ENCODE measurements around the gene ZNF546.

Gene ZNF546

GRCh38 chr19:39970675-39971379 lies 26.0 kb upstream of the ZNF546 start, which contains the start of gene PSMC4:
Gene PSMC4, plus strand, starts transcription at chr19:39971165. Its CDS starts 38 bp downstream, at chr19:39971203.
- ATAC-seq = peak; percentile 99
- H3K27ac Mint-ChIP-seq = peak within 1 kb of the TSS; percentile 95
- peaks cover 28% of the 10 kb centered on the region for H3K36me3 Mint-ChIP-seq
- no peaks in the 10 kb centered on the region for H3K9me3 Mint-ChIP-seq
- H3K4me3 Mint-ChIP-seq = peak within 1 kb of the TSS; percentile 88
- no peaks in the 10 kb centered on the region for H3K27me3 Mint-ChIP-seq
- peaks cover 44% of the 10 kb centered on the region for H3K4me1 Mint-ChIP-seq

DNA sequence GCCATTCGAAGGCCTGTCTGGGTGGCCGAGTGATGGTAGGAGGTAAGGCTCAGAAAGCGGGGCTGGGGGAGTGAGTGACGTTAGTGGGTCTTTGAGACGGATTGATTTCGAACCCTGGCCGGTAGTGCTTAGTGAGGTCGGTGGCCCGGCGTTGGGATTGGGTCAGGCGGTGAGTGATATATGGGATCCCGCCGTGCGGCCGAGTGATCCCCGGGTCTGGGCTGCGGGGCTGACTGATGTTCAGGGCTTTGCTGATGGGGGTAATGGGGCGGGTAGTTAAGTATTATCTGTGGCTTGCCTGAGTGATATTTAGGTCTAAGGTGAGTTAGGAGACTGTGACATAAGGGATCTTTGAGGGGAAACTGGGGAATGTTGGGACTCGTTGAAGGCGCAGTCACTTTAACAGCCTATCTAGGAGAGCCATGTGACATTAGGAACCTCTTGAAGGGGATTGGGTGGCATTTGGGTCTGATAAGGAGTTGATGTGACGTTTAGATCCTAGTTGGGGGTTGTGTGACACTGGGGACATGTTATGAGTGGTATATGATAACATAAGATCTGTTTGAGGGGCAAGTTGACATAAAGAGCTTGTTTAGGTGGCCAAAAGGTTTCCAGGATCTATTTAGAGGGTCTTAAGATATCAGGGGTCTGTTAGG lies 25.4 kb upstream of the ZNF546 start:
- Mint-ChIP-seq H3K9me3 (no peaks in the 10 kb centered on the region), H3K4me3 (peak overlapping the region; percentile 88), H3K36me3 (peaks cover 29% of the 10 kb centered on the region), H3K27me3 (no peaks in the 10 kb centered on the region), H3K4me1 (peaks cover 44% of the 10 kb centered on the region), H3K27ac (peak overlapping the region; percentile 95)
- ATAC-seq = no peak

DNA sequence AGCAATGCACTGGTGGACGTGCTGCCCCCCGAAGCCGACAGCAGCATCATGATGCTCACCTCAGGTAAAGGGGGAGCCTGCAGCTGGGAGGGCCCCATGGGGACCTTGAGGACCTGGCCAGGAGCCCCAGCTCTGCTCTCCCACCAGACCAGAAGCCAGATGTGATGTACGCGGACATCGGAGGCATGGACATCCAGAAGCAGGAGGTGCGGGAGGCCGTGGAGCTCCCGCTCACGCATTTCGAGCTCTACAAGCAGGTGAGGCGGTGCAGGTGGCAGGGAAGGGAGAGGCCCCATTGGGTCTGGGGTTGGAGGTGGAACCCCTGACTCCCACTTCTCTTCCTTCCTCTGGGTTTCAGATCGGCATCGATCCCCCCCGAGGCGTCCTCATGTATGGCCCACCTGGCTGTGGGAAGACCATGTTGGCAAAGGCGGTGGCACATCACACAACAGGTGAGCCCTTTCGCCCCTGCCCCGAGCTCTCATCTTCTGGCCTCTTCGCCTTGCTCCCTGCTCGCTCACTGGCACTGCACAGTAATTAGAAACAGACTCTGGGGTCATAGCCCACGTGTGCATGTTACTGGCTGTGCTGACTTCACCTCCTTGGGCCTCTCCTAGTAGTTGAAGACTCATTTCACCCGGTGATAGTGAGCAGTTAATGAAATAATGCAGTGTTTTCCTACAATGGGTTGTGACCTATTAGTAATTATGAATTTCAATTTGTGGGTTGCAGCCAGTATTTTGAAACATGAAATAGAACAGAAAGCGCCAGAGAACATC lies 22.3 kb upstream of the ZNF546 start:
- Mint-ChIP-seq H3K27ac (no peak overlapping the region), H3K9me3 (no peaks in the 10 kb centered on the region), H3K4me1 (peaks cover 36% of the 10 kb centered on the region), H3K27me3 (no peaks in the 10 kb centered on the region), H3K4me3 (no peak overlapping the region), H3K36me3 (peaks cover 57% of the 10 kb centered on the region)
- ATAC-seq = no peak

- peaks cover 90% of the 10 kb centered on the region for H3K36me3 Mint-ChIP-seq
- peaks cover 23% of the 10 kb centered on the region for H3K9me3 Mint-ChIP-seq
- no peak for ATAC-seq
- no peaks in the 10 kb centered on the region for H3K27me3 Mint-ChIP-seq
- peaks cover 7% of the 10 kb centered on the region for H3K4me1 Mint-ChIP-seq
- no peak overlapping the region for H3K27ac Mint-ChIP-seq
- no peak overlapping the region for H3K4me3 Mint-ChIP-seq
Measured at GRCh38 chr19:39982883-39983282, 14.0 kb upstream of the ZNF546 start.

DNA sequence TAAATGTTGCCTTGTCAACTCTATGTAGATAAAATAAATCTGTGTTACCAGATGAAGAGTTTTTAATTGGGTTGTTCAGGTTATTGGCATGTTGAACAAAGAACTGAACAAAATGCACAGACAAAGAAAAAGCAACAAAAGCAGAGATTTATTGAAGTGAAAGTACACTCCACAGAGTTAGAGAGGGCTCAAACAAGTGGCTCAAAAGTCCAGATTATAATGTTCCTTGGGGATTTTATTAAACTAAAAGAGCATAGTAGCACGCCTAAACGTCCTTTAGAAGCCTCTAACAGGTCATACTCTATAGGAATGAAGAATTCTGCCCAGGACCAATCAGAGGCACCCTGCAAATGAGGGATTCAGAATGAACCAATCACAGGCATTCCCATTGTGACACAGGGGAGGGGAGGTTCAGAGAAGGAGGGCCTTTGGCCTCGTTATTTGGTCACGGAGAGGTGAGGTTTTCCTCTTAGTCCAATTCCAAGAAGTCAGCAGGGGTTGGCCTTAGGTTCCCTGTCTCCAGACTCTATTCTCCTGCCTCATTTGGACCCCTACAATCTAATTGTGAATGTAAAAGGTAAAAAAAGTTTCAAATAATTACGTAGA lies 13.1 kb upstream of the ZNF546 start:
- H3K36me3 Mint-ChIP-seq = peaks cover 84% of the 10 kb centered on the region
- ATAC-seq = no peak
- H3K4me1 Mint-ChIP-seq = peaks cover 7% of the 10 kb centered on the region
- H3K4me3 Mint-ChIP-seq = no peak overlapping the region
- no peaks in the 10 kb centered on the region for H3K27me3 Mint-ChIP-seq
- peaks cover 23% of the 10 kb centered on the region for H3K9me3 Mint-ChIP-seq
- H3K27ac Mint-ChIP-seq = no peak overlapping the region

GRCh38 chr19:39986643-39987042 lies 10.2 kb upstream of the ZNF546 start:
- Mint-ChIP-seq H3K4me3 (no peak overlapping the region), H3K4me1 (peaks cover 25% of the 10 kb centered on the region), H3K27ac (no peak overlapping the region), H3K9me3 (peaks cover 23% of the 10 kb centered on the region), H3K36me3 (peaks cover 69% of the 10 kb centered on the region), H3K27me3 (no peaks in the 10 kb centered on the region)
- no peak for ATAC-seq

DNA sequence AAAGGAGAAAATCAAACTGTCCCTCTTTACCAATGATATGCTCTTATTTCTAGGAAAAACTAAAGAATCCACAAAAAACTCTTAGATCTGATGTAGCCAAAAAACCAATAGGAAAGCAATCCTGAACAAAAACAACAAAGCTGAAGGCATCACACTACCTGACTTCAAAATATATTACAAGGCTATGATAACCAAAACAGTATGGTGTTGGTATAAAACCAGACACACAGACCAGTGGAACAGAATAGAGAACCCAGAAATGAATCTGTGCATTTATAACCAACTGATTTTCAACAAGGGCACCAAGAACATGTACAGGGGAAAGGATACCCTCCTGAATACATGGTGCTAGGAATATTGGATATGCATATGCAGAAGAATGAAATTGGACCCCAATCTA lies 9.7 kb upstream of the ZNF546 start:
- no peaks in the 10 kb centered on the region for H3K27me3 Mint-ChIP-seq
- no peak for ATAC-seq

DNA sequence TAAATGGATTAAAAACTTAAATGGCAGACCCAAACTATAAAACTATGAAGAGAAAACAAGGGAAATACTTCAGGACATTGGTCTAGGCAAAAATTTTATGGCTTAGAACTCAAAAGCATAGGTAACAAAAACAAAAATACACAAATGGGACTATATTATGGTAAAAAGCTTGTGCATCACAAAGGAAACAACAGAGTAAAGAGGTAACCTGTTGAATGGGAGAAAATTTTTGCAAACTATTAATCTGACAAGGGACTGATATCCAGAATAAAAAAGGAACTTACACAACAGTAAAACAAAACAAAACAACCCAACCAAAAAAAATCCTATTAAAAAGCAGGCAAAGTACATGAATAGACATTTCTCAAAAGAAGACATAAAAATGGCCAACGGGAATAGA lies 9.3 kb upstream of the ZNF546 start:
- H3K36me3 Mint-ChIP-seq = peaks cover 72% of the 10 kb centered on the region
- H3K27ac Mint-ChIP-seq = no peak overlapping the region

More for the DNA sequence above, 9.7 kb upstream of the ZNF546 start:
- Mint-ChIP-seq H3K36me3 (peaks cover 72% of the 10 kb centered on the region), H3K4me3 (no peak overlapping the region), H3K27ac (no peak overlapping the region), H3K9me3 (peaks cover 23% of the 10 kb centered on the region), H3K4me1 (peaks cover 27% of the 10 kb centered on the region)

GRCh38 chr19:39993605-39994004 lies 3.3 kb upstream of the ZNF546 start:
- H3K9me3 Mint-ChIP-seq = peaks cover 3% of the 10 kb centered on the region
- H3K4me3 Mint-ChIP-seq = no peak overlapping the region
- peaks cover 45% of the 10 kb centered on the region for H3K4me1 Mint-ChIP-seq
- H3K27me3 Mint-ChIP-seq = no peaks in the 10 kb centered on the region
- H3K36me3 Mint-ChIP-seq = peaks cover 38% of the 10 kb centered on the region
- H3K27ac Mint-ChIP-seq = no peak overlapping the region
- ATAC-seq = no peak

More for the DNA sequence above, 9.3 kb upstream of the ZNF546 start:
- H3K4me1 Mint-ChIP-seq = peaks cover 31% of the 10 kb centered on the region
- peaks cover 23% of the 10 kb centered on the region for H3K9me3 Mint-ChIP-seq
- H3K4me3 Mint-ChIP-seq = no peak overlapping the region
- H3K27me3 Mint-ChIP-seq = no peaks in the 10 kb centered on the region
- no peak for ATAC-seq

DNA sequence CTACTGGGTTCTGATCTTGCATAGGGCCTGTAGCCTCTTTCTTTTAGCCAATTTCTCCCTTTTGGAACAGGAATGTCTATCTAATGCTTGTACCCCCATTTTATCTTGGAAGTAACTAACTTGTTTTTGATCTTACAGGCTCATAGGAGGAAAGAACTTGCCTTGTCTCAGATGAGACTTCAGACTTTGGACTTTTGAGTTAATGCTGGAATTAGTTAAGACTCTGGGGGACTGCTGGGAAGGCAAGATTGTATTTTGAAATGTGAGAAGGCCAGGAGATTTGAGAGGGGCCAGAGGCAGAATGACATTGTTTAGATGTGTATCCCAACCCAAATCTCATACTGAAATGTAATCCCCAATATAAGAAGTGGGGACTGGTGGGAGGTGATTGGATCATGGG lies 2.5 kb upstream of the ZNF546 start:
- Mint-ChIP-seq H3K9me3 (peaks cover 3% of the 10 kb centered on the region), H3K36me3 (peaks cover 38% of the 10 kb centered on the region), H3K4me1 (peaks cover 45% of the 10 kb centered on the region), H3K27me3 (no peaks in the 10 kb centered on the region), H3K27ac (no peak overlapping the region), H3K4me3 (no peak overlapping the region)
- ATAC-seq = no peak

- H3K9me3 Mint-ChIP-seq = peaks cover 3% of the 10 kb centered on the region
- peaks cover 30% of the 10 kb centered on the region for H3K36me3 Mint-ChIP-seq
- no peak for ATAC-seq
- peak overlapping the region; percentile 94 for H3K27ac Mint-ChIP-seq
- H3K27me3 Mint-ChIP-seq = no peaks in the 10 kb centered on the region
- H3K4me1 Mint-ChIP-seq = peaks cover 33% of the 10 kb centered on the region
- peak overlapping the region; percentile 41 for H3K4me3 Mint-ChIP-seq
Measured at GRCh38 chr19:39995794-39996193, 1.1 kb upstream of the ZNF546 start.

DNA sequence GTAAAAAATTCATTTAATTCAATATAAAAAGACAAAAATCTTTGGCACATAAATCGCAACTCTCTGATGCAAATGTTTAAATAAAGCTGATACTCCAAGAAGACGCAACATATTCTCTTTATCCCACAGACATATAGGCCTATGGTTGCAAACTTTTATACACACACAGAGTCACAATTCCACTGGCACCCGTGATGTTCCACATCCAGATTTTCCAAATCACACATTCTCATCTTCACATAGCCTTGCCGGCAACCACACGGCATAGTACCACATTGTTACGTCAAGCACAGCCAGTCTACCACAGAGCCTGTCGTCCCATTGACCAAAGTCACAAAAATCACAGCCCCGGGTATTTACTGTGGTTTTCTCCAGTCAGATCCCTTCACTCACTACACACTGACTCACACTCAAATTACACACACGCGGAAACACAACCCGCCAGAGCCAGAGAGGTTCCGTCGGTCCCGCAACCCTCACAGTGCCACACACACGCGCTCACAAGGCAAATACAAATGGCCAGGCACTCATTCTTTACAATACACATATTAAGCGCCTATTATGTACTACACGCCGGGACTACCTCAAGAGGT lies 546 bp upstream of the ZNF546 start:
- H3K36me3 Mint-ChIP-seq = peaks cover 30% of the 10 kb centered on the region
- H3K4me1 Mint-ChIP-seq = peaks cover 27% of the 10 kb centered on the region
- peak overlapping the region; percentile 94 for H3K27ac Mint-ChIP-seq
- ATAC-seq = peak; percentile 61
- peak overlapping the region; percentile 94 for H3K4me3 Mint-ChIP-seq
- H3K9me3 Mint-ChIP-seq = peaks cover 3% of the 10 kb centered on the region
- no peaks in the 10 kb centered on the region for H3K27me3 Mint-ChIP-seq

- Mint-ChIP-seq H3K9me3 (peaks cover 3% of the 10 kb centered on the region), H3K4me3 (peak overlapping the region; percentile 94), H3K27ac (peak overlapping the region; percentile 94), H3K27me3 (no peaks in the 10 kb centered on the region), H3K4me1 (peaks cover 19% of the 10 kb centered on the region), H3K36me3 (peaks cover 21% of the 10 kb centered on the region)
- ATAC-seq = no peak
Measured at GRCh38 chr19:39997638-39998216, 867 bp downstream of the ZNF546 start.

DNA sequence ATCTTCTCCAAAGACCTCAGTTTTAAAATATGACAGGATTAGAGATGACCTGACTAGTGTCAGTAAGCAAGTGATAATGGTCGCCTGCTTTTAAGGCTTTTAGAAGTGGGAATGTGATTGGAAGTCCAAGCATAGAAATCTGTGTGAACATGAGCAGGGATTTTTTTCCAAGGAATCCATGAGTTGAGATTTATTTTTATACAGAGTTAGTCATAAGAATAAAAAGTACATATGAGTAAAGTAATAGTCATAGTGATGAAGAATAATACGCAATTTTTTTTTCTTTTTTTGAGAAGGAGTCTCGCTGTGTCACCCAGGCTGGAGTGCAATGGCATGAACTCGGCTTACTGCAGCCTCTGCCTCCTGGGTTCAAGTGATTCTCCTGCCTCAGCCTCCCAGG lies 1.6 kb downstream of the ZNF546 start:
- Mint-ChIP-seq H3K27ac (no peak overlapping the region), H3K4me1 (peaks cover 16% of the 10 kb centered on the region), H3K27me3 (no peaks in the 10 kb centered on the region), H3K4me3 (no peak overlapping the region), H3K36me3 (peaks cover 13% of the 10 kb centered on the region), H3K9me3 (no peaks in the 10 kb centered on the region)
- no peak for ATAC-seq
